ENCODE measurements around the gene LIN54. TPM values are rescaled to one million over a fixed set of nuclear protein-coding genes. Genes with fewer than 3 reads are reported as not detected.

Gene LIN54
- total and polyA plus RNA-seq, 2 donors (not counting 1 experiment from before 2014, with no cell fraction given): 13.3 to 15.2 TPM

GRCh38 chr4:82913305-82913704, 97.3 kb downstream of the LIN54 start:
- TF ChIP-seq CTCF (conservative IDR thresholded peaks at IDR 0.05 in 1 of 2, IDR thresholded peaks at IDR 0.05 in 1 of 2; ENCODE audit: low read depth in 1 of 2, low read length in 2 of 2) (no peak), EZH2 (IDR thresholded peaks at IDR 0.05; ENCODE audit: low read length, missing control alignments) (no peak)
- Histone ChIP-seq H3K9ac (ENCODE audit: insufficient read depth, low read length) (no peak overlapping the region), H3K4me2 (ENCODE audit: extremely low read depth, insufficient read depth, low read length) (no peak overlapping the region), H3K27me3 (ENCODE audit: control insufficient read depth, insufficient read depth, low read length) (no peaks in the 10 kb centered on the region), H2AFZ (ENCODE audit: low read length) (no peak overlapping the region), H3K4me1 (ENCODE audit: control insufficient read depth, extremely low read depth, insufficient read depth, low read length) (no peaks in the 10 kb centered on the region), H3K79me2 (ENCODE audit: control insufficient read depth, insufficient read depth, low read length) (no peaks in the 10 kb centered on the region), H3K9me3 (ENCODE audit: control insufficient read depth, insufficient read depth, low read depth, low read length) (no peaks in the 10 kb centered on the region), H3K4me3 (replicated peaks in 1 of 4; ENCODE audit: control extremely low read depth in 1 of 4, insufficient read depth in 1 of 4, low read depth in 3 of 4, low read length in 4 of 4) (no peak overlapping the region), H4K20me1 (ENCODE audit: control insufficient read depth, extremely low read depth, insufficient read depth, low read length) (no peaks in the 10 kb centered on the region), H3K36me3 (ENCODE audit: control insufficient read depth, insufficient read depth, low read length) (no peaks in the 10 kb centered on the region), H3K27ac (ENCODE audit: insufficient read depth, low read length) (no peak overlapping the region)
- no peak for DNase-seq (ENCODE audit: low read depth in 2 of 2)

DNA sequence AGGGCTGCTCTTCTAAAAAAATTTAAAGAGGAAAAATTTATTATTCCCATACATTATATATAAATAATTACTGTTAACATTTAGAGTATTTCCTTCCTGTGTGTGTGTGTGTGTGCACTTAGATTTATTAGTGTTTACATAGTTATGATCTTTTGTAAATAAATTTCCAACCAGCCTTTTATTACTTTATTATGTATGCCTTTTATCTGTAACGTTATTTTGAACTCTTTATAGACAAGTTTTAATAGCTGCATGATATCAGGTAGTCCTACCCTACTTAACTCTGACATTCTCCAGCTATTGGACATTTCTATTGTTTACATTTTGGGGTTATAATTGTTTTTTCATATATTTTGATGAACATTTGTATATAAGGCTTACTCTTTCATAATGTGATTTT, 101.3 kb downstream of the LIN54 start:
- H3K9ac ChIP-seq (ENCODE audit: insufficient read depth, low read length): no peak overlapping the region
- H3K4me3 ChIP-seq (replicated peaks in 1 of 4; ENCODE audit: control extremely low read depth in 1 of 4, insufficient read depth in 1 of 4, low read depth in 3 of 4, low read length in 4 of 4): no peak overlapping the region
- TF ChIP-seq EZH2 (IDR thresholded peaks at IDR 0.05; ENCODE audit: low read length, missing control alignments): no peak
- no peak for TF ChIP-seq CTCF (conservative IDR thresholded peaks at IDR 0.05 in 1 of 2, IDR thresholded peaks at IDR 0.05 in 1 of 2; ENCODE audit: low read depth in 1 of 2, low read length in 2 of 2)
- no peak overlapping the region for H2AFZ ChIP-seq (ENCODE audit: low read length)
- no peak overlapping the region for H3K4me2 ChIP-seq (ENCODE audit: extremely low read depth, insufficient read depth, low read length)
- no peaks in the 10 kb centered on the region for H3K27me3 ChIP-seq (ENCODE audit: control insufficient read depth, insufficient read depth, low read length)
- H3K79me2 ChIP-seq (ENCODE audit: control insufficient read depth, insufficient read depth, low read length): no peaks in the 10 kb centered on the region
- DNase-seq (ENCODE audit: low read depth in 2 of 2): no peak
- H3K36me3 ChIP-seq (ENCODE audit: control insufficient read depth, insufficient read depth, low read length): no peaks in the 10 kb centered on the region
- H4K20me1 ChIP-seq (ENCODE audit: control insufficient read depth, extremely low read depth, insufficient read depth, low read length): no peaks in the 10 kb centered on the region
- no peaks in the 10 kb centered on the region for H3K9me3 ChIP-seq (ENCODE audit: control insufficient read depth, insufficient read depth, low read depth, low read length)
- no peak overlapping the region for H3K27ac ChIP-seq (ENCODE audit: insufficient read depth, low read length)
- no peaks in the 10 kb centered on the region for H3K4me1 ChIP-seq (ENCODE audit: control insufficient read depth, extremely low read depth, insufficient read depth, low read length)

- no peak overlapping the region for H3K27ac ChIP-seq (ENCODE audit: insufficient read depth, low read length)
- H3K36me3 ChIP-seq (ENCODE audit: control insufficient read depth, insufficient read depth, low read length): no peaks in the 10 kb centered on the region
- peaks cover 9% of the 10 kb centered on the region for H3K79me2 ChIP-seq (ENCODE audit: control insufficient read depth, insufficient read depth, low read length)
- no peaks in the 10 kb centered on the region for H4K20me1 ChIP-seq (ENCODE audit: control insufficient read depth, extremely low read depth, insufficient read depth, low read length)
- no peak overlapping the region for H2AFZ ChIP-seq (ENCODE audit: low read length)
- H3K4me1 ChIP-seq (ENCODE audit: control insufficient read depth, extremely low read depth, insufficient read depth, low read length): no peaks in the 10 kb centered on the region
- no peaks in the 10 kb centered on the region for H3K27me3 ChIP-seq (ENCODE audit: control insufficient read depth, insufficient read depth, low read length)
- no peak for DNase-seq (ENCODE audit: low read depth in 2 of 2)
- H3K9me3 ChIP-seq (ENCODE audit: control insufficient read depth, insufficient read depth, low read depth, low read length): no peaks in the 10 kb centered on the region
- TF ChIP-seq CTCF (conservative IDR thresholded peaks at IDR 0.05 in 1 of 2, IDR thresholded peaks at IDR 0.05 in 1 of 2; ENCODE audit: low read depth in 1 of 2, low read length in 2 of 2) (no peak), EZH2 (IDR thresholded peaks at IDR 0.05; ENCODE audit: low read length, missing control alignments) (no peak)
- no peak overlapping the region for H3K9ac ChIP-seq (ENCODE audit: insufficient read depth, low read length)
- no peak overlapping the region for H3K4me3 ChIP-seq (replicated peaks in 1 of 4; ENCODE audit: control extremely low read depth in 1 of 4, insufficient read depth in 1 of 4, low read depth in 3 of 4, low read length in 4 of 4)
- H3K4me2 ChIP-seq (ENCODE audit: extremely low read depth, insufficient read depth, low read length): no peak overlapping the region
Observed at GRCh38 chr4:82906469-82906868, 104.2 kb downstream of the LIN54 start.

All from fibroblast of lung (primary cell).